K562 (cell line): Measurements from ENCODE around the gene HMGN1. TPM values are rescaled to one million over a fixed set of nuclear protein-coding genes. Genes with fewer than 3 reads are reported as not detected.

Experiments
- BRD9 ChIP-seq: fragments of 450-650 bp; IDR thresholded peaks from 2 replicates; pipeline ENCODE4 v1.6.1; 2018; ENCODE audit warnings: low read depth; ENCODE audit not compliant: partially characterized antibody
- MTA3 ChIP-seq: fragments of 450-650 bp; formaldehyde crosslinking; IDR thresholded peaks from 2 replicates; pipeline ENCODE4 v1.6.1; 2017; ENCODE audit warnings: mild to moderate bottlenecking, borderline replicate concordance
- TCF7 ChIP-seq: sonication (generic); IDR thresholded peaks from 2 replicates; pipeline ENCODE4 v1.6.1; 2016; ENCODE audit warnings: antibody characterized with exemption, borderline replicate concordance
- TEAD2 ChIP-seq: fragments of 450-650 bp; IDR thresholded peaks from 2 replicates; pipeline ENCODE4 v1.6.1; 2016; ENCODE audit warnings: missing genetic modification characterization, control low read depth, missing compliant biosample characterization
- ZNF12 ChIP-seq: sonication (generic); formaldehyde crosslinking; IDR thresholded peaks from 2 replicates; pipeline ENCODE4 v1.4.0; 2020; ENCODE audit warnings: mild to moderate bottlenecking, missing genetic modification reagents
- ZNF282 ChIP-seq: sonication (generic); formaldehyde crosslinking; IDR thresholded peaks from 2 replicates; pipeline ENCODE4 v1.8.1; 2023; ENCODE audit warnings: missing genetic modification reagents
- ZNF583 ChIP-seq: fragments of 250-450 bp; sonication (Bioruptor Pico); IDR thresholded peaks from 2 replicates; pipeline ENCODE4 v1.4.0; 2020
- polyA plus RNA-seq, 8 experiments: library from polyadenylated mRNA; depleted of rRNA in 4 of 8; stranded (reverse) in 5 of 8; unstranded in 3 of 8; fragments of >200 nt; fragmentation: Nextera tagmentation in 2 of 8; fragmentation: Illumina TruSeq in 1 of 8; extraction: Ambion mirVana in 2 of 8; extraction: Trizol in 1 of 8; gene quantifications; 2 replicates each; pipeline versions ENCODE4 v1.2.1 to v1.2.3, GENCODE V29; 2011 to 2014; ENCODE audit warnings: inconsistent platforms in 1 of 8, missing spikeins in 1 of 8
- total RNA-seq, 7 experiments: library from RNA; depleted of rRNA in 6 of 7; stranded (reverse); fragments of >200 nt in 6 of 7; fragmentation: Illumina TruSeq in 2 of 7; extraction: Trizol in 2 of 7; gene quantifications; 2 replicates each; pipeline versions ENCODE4 v1.2.1 to v1.2.3, GENCODE V29; 2011 to 2021; ENCODE audit warnings: low replicate concordance in 1 of 7
- TF ChIP-seq, protein P1 (sequence below): fragments of 250-450 bp; sonication (Bioruptor Pico); IDR thresholded peaks from 2 replicates; pipeline ENCODE4 v1.4.0; 2020
- TF ChIP-seq, protein P2 (sequence below), 2 experiments: fragments of 450-650 bp in 1 of 2; IDR thresholded peaks; 2 replicates each; pipeline ENCODE4 v1.6.1; 2011 to 2017; ENCODE audit warnings: low read depth in 2 of 2, antibody characterized with exemption in 1 of 2, borderline replicate concordance in 1 of 2, low read length in 1 of 2, mild to moderate bottlenecking in 1 of 2, mixed read lengths in 1 of 2; ENCODE audit not compliant: control insufficient read depth in 1 of 2
- TF ChIP-seq, protein P3 (sequence below): IDR thresholded peaks from 3 replicates; pipeline ENCODE4 v1.6.1; 2011; ENCODE audit warnings: borderline replicate concordance, mild to moderate bottlenecking, moderate library complexity; ENCODE audit not compliant: insufficient read length; ENCODE audit errors: extremely low read depth

HMGN1 gene
- total and polyA plus RNA-seq, 9 of the 15 experiments (the other 6 are each of a cell fraction or from before 2014, with no cell fraction given) = 124 to 626 (median 498) TPM

DNA sequence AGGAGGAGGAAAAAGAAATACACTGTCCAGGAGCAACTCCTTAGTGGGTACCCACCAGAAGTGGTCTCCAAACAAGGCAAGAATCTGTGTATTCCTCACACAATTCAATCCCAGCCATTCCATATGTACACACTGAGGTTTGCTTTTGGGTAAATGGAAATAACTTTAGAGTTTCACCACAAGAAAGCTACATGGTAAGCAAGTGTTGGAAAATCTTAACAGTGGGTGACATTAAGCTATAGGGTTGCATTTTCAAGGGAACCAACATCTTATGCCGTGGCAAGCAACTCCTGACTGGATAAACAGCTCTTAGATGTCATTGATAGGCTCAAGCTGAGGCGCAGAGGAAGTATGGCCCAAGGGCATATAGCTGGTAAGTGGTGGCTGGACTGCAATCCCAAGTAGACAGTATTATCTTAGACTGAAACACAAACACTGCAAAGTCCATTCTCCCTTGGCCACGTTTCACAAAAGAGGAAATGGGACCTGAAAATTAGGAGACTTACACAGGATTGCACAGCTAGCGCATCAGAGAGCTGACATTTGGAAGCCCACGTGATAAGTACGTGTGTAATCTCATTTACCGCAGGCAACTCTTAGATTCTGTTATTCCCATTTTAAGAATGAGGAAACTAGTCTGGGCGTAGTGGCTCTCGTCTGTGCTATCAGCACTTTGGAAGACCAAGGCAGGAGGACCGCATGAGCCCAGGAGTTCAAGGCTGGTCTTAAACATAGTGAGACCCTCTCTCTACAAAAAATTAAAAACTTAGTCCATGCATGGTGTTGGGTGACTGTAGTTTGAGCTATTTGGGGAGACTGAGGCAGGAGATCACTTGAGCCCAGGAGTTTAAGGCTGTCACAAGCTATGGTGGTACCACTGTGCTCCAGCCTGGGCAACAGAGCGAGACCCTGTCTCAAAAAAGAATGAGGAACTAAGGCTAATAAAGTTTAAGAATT is 31.5 kb downstream of the HMGN1 start (continued):
- TF ChIP-seq, protein P1, sequence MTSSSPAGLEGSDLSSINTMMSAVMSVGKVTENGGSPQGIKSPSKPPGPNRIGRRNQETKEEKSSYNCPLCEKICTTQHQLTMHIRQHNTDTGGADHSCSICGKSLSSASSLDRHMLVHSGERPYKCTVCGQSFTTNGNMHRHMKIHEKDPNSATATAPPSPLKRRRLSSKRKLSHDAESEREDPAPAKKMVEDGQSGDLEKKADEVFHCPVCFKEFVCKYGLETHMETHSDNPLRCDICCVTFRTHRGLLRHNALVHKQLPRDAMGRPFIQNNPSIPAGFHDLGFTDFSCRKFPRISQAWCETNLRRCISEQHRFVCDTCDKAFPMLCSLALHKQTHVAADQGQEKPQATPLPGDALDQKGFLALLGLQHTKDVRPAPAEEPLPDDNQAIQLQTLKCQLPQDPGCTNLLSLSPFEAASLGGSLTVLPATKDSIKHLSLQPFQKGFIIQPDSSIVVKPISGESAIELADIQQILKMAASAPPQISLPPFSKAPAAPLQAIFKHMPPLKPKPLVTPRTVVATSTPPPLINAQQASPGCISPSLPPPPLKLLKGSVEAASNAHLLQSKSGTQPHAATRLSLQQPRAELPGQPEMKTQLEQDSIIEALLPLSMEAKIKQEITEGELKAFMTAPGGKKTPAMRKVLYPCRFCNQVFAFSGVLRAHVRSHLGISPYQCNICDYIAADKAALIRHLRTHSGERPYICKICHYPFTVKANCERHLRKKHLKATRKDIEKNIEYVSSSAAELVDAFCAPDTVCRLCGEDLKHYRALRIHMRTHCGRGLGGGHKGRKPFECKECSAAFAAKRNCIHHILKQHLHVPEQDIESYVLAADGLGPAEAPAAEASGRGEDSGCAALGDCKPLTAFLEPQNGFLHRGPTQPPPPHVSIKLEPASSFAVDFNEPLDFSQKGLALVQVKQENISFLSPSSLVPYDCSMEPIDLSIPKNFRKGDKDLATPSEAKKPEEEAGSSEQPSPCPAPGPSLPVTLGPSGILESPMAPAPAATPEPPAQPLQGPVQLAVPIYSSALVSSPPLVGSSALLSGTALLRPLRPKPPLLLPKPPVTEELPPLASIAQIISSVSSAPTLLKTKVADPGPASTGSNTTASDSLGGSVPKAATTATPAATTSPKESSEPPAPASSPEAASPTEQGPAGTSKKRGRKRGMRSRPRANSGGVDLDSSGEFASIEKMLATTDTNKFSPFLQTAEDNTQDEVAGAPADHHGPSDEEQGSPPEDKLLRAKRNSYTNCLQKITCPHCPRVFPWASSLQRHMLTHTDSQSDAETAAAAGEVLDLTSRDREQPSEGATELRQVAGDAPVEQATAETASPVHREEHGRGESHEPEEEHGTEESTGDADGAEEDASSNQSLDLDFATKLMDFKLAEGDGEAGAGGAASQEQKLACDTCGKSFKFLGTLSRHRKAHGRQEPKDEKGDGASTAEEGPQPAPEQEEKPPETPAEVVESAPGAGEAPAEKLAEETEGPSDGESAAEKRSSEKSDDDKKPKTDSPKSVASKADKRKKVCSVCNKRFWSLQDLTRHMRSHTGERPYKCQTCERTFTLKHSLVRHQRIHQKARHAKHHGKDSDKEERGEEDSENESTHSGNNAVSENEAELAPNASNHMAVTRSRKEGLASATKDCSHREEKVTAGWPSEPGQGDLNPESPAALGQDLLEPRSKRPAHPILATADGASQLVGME (CRISPR knock-in tag) = 0 out of 2 replicates have a peak, but pooled peaks have one; percentile 65
- TF ChIP-seq, protein P2, sequence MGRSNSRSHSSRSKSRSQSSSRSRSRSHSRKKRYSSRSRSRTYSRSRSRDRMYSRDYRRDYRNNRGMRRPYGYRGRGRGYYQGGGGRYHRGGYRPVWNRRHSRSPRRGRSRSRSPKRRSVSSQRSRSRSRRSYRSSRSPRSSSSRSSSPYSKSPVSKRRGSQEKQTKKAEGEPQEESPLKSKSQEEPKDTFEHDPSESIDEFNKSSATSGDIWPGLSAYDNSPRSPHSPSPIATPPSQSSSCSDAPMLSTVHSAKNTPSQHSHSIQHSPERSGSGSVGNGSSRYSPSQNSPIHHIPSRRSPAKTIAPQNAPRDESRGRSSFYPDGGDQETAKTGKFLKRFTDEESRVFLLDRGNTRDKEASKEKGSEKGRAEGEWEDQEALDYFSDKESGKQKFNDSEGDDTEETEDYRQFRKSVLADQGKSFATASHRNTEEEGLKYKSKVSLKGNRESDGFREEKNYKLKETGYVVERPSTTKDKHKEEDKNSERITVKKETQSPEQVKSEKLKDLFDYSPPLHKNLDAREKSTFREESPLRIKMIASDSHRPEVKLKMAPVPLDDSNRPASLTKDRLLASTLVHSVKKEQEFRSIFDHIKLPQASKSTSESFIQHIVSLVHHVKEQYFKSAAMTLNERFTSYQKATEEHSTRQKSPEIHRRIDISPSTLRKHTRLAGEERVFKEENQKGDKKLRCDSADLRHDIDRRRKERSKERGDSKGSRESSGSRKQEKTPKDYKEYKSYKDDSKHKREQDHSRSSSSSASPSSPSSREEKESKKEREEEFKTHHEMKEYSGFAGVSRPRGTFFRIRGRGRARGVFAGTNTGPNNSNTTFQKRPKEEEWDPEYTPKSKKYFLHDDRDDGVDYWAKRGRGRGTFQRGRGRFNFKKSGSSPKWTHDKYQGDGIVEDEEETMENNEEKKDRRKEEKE (IDR thresholded peaks at IDR 0.05; ENCODE audit: borderline replicate concordance in 1 of 2, control insufficient read depth in 1 of 2, low read depth in 2 of 2, low read length in 1 of 2) = no peak
- TF ChIP-seq ZNF583 (CRISPR knock-in tag) (no peak; the same call in 1 of the 2 replicates), TCF7 (no peak), TEAD2 (tag) (no peak), ZNF282 (CRISPR knock-in tag) (no peak), BRD9 (no peak), ZNF12 (CRISPR knock-in tag) (no peak), MTA3 (no peak)
- TF ChIP-seq, protein P3, sequence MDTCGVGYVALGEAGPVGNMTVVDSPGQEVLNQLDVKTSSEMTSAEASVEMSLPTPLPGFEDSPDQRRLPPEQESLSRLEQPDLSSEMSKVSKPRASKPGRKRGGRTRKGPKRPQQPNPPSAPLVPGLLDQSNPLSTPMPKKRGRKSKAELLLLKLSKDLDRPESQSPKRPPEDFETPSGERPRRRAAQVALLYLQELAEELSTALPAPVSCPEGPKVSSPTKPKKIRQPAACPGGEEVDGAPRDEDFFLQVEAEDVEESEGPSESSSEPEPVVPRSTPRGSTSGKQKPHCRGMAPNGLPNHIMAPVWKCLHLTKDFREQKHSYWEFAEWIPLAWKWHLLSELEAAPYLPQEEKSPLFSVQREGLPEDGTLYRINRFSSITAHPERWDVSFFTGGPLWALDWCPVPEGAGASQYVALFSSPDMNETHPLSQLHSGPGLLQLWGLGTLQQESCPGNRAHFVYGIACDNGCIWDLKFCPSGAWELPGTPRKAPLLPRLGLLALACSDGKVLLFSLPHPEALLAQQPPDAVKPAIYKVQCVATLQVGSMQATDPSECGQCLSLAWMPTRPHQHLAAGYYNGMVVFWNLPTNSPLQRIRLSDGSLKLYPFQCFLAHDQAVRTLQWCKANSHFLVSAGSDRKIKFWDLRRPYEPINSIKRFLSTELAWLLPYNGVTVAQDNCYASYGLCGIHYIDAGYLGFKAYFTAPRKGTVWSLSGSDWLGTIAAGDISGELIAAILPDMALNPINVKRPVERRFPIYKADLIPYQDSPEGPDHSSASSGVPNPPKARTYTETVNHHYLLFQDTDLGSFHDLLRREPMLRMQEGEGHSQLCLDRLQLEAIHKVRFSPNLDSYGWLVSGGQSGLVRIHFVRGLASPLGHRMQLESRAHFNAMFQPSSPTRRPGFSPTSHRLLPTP = no peak
